ENCODE results near the gene NET1. TPM values are rescaled to one million over a fixed set of nuclear protein-coding genes. Genes with fewer than 3 reads are reported as not detected.

The NET1 gene
- total and polyA plus RNA-seq, 2 donors (not counting 3 experiments of a cell fraction or from before 2014, with no cell fraction given): 14.4 to 46.3 TPM

GRCh38 chr10:5502571-5503476 lies 90.5 kb downstream of the NET1 start:
- Histone ChIP-seq H3K27me3 (ENCODE audit: control insufficient read depth in 2 of 2, insufficient read depth in 2 of 2, low read length in 2 of 2) (peaks cover 1 to 2% of the 10 kb centered on the region in 2 experiments), H3K9me3 (replicated peaks; ENCODE audit: control insufficient read depth, insufficient read depth, low read length) (no peaks in the 10 kb centered on the region), H3K36me3 (ENCODE audit: control insufficient read depth in 2 of 2, extremely low read depth in 1 of 2, insufficient read depth in 2 of 2, low read length in 2 of 2) (no peaks in the 10 kb centered on the region), H2AFZ (ENCODE audit: low read depth, low read length) (no peak overlapping the region), H3K4me2 (ENCODE audit: insufficient read depth, low read length) (no peak overlapping the region), H3K4me1 (ENCODE audit: control insufficient read depth, extremely low read depth, insufficient read depth, low read length) (no peaks in the 10 kb centered on the region), H3K9me1 (replicated peaks; ENCODE audit: control insufficient read depth, extremely low read depth, insufficient read depth, low read length) (no peaks in the 10 kb centered on the region), H3K4me3 (replicated peaks in 1 of 3; ENCODE audit: insufficient read depth in 1 of 3, low read depth in 1 of 3, low read length in 3 of 3) (no peak overlapping the region), H3K9ac (replicated peaks; ENCODE audit: extremely low read depth, insufficient read depth, low read length) (no peak overlapping the region), H3K79me2 (ENCODE audit: control insufficient read depth, insufficient read depth, low read length) (no peaks in the 10 kb centered on the region), H4K20me1 (replicated peaks; ENCODE audit: control insufficient read depth, extremely low read depth, insufficient read depth, low read length) (no peaks in the 10 kb centered on the region), H3K27ac (ENCODE audit: insufficient read depth, low read depth, low read length) (no peak overlapping the region)
- intact Hi-C loops (cut with micrococcal nuclease) (no loop called here), dilution Hi-C loops (cut with MboI; ENCODE audit: extremely low pct_ligation_motif_present, low sequenced_read_pairs) (no loop called here)
- DNase-seq (ENCODE audit: low read depth, low spot score) (no peak), FAIRE-seq (no peak)
- BruUV-seq (replicated peaks): no TSS peak
- CTCF ChIA-PET: interaction anchor here (1.1 to 1.5 kb wide), 2 partner anchors 11 to 120 kb away, joined by 3 to 8 read pairs; no protein-coding TSS in a partner anchor
- TF ChIP-seq FOS (IDR thresholded peaks at IDR 0.05; ENCODE audit: borderline replicate concordance, insufficient read depth, low read length) (no peak), POLR2A (IDR thresholded peaks at IDR 0.05; ENCODE audit: low read depth, low read length) (no peak), MYC (IDR thresholded peaks at IDR 0.05; ENCODE audit: low read depth, low read length) (no peak), GATA2 (IDR thresholded peaks at IDR 0.05; ENCODE audit: insufficient read depth, insufficient read length, low read depth, low read length) (no peak), EZH2 (IDR thresholded peaks at IDR 0.05; ENCODE audit: borderline replicate concordance, low read depth, low read length, severe bottlenecking) (no peak), MAX (IDR thresholded peaks at IDR 0.05; ENCODE audit: insufficient read depth, insufficient read length) (no peak), JUN (IDR thresholded peaks at IDR 0.05; ENCODE audit: borderline replicate concordance, insufficient read depth, insufficient read length, low read depth) (no peak), POLR2AphosphoS5 (IDR thresholded peaks at IDR 0.05; ENCODE audit: insufficient read depth, low read depth, low read length) (no peak), CTCF (IDR thresholded peaks at IDR 0.05; ENCODE audit: extremely low read depth in 1 of 2, insufficient read depth in 1 of 2, low read depth in 1 of 2, low read length in 2 of 2) (no peak)
- POLR2A ChIA-PET: no interaction called here
